ENCODE measurements around the gene FBXW9.

Gene FBXW9

DNA sequence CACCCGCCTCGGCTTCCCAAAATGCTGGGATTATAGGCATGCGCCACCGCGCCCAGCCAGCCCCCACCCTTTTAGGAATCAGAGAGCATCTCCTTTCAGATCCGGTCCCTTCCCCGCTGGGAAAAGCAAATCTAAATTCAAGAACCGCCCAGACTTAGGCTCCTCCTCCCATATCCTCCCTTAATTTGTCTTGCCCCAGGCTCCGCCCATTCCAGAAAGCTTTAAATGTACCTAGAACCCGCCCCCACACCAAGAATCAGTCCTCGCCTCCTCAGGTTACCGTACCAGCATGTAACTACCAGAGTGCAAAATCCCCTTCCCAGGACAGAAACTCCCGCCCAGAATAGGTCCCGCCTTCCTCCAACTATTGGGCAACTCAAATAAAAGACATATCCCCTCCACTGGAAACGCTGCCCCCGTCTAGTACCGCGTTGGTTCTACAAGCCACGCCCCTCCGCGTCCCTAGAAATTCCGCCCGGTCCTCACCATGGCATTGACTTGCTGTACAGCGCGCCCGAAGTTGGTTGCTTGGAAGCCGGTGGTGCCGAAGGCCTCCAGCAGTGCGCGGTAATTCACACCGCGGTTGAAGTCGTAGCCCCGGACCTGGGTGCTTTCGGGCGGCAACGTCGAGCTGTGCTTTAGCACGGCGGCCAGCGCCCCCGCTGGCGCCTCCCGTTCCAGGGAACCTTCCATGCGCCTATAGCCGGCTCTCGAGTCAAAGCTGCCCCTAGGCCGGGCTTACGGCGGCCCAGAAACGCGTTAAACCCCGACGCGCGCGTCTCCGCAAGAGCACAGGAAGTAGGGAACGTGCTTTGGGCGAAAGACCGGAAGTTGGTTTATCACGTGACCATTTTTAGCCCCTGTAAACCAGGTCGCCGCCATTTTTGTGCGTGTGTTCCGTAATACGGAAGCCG is 15.1 kb downstream of the FBXW9 start, which contains the start of gene DHPS (continued):
- TF ChIP-seq, protein P1, sequence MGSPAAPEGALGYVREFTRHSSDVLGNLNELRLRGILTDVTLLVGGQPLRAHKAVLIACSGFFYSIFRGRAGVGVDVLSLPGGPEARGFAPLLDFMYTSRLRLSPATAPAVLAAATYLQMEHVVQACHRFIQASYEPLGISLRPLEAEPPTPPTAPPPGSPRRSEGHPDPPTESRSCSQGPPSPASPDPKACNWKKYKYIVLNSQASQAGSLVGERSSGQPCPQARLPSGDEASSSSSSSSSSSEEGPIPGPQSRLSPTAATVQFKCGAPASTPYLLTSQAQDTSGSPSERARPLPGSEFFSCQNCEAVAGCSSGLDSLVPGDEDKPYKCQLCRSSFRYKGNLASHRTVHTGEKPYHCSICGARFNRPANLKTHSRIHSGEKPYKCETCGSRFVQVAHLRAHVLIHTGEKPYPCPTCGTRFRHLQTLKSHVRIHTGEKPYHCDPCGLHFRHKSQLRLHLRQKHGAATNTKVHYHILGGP (tag by site-specific recombination; IDR thresholded peaks at IDR 0.05): peak; percentile 39; the same call in 1 of the 2 replicates
- TF ChIP-seq ZNF248 (tag by site-specific recombination; IDR thresholded peaks at IDR 0.05): no peak
- TF ChIP-seq GLI2 (tag by site-specific recombination; IDR thresholded peaks at IDR 0.05; ENCODE audit: borderline replicate concordance, low read depth): no peak
- TF ChIP-seq ZNF324 (tag by site-specific recombination; IDR thresholded peaks at IDR 0.05): peak; percentile 45; the same call in 1 of the 2 replicates
- TF ChIP-seq ZNF19 (tag by site-specific recombination; IDR thresholded peaks at IDR 0.05; ENCODE audit: low read depth): no peak
- TF ChIP-seq, protein P2, sequence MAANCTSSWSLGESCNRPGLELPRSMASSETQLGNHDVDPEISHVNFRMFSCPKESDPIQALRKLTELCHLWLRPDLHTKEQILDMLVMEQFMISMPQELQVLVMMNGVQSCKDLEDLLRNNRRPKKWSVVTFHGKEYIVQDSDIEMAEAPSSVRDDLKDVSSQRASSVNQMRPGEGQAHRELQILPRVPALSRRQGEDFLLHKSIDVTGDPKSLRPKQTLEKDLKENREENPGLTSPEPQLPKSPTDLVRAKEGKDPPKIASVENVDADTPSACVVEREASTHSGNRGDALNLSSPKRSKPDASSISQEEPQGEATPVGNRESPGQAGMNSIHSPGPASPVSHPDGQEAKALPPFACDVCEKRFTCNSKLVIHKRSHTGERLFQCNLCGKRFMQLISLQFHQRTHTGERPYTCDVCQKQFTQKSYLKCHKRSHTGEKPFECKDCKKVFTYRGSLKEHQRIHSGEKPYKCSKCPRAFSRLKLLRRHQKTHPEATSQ (tag by site-specific recombination; IDR thresholded peaks at IDR 0.05): peak; percentile 48; the same call in 1 of the 2 replicates
- peak; percentile 77 for TF ChIP-seq ZNF76 (tag by site-specific recombination; IDR thresholded peaks at IDR 0.05; ENCODE audit: borderline replicate concordance, low read depth)
- no peak for TF ChIP-seq ZNF473 (tag by site-specific recombination; IDR thresholded peaks at IDR 0.05)
- no peak for TF ChIP-seq GFI1B (tag by site-specific recombination; IDR thresholded peaks at IDR 0.05)
- TF ChIP-seq ZNF501 (tag by site-specific recombination; IDR thresholded peaks at IDR 0.05): peak; percentile 63; the same call in 1 of the 2 replicates
- peak; percentile 91 for TF ChIP-seq ZBTB20 (tag by site-specific recombination; IDR thresholded peaks at IDR 0.05)
- TF ChIP-seq, protein P3, sequence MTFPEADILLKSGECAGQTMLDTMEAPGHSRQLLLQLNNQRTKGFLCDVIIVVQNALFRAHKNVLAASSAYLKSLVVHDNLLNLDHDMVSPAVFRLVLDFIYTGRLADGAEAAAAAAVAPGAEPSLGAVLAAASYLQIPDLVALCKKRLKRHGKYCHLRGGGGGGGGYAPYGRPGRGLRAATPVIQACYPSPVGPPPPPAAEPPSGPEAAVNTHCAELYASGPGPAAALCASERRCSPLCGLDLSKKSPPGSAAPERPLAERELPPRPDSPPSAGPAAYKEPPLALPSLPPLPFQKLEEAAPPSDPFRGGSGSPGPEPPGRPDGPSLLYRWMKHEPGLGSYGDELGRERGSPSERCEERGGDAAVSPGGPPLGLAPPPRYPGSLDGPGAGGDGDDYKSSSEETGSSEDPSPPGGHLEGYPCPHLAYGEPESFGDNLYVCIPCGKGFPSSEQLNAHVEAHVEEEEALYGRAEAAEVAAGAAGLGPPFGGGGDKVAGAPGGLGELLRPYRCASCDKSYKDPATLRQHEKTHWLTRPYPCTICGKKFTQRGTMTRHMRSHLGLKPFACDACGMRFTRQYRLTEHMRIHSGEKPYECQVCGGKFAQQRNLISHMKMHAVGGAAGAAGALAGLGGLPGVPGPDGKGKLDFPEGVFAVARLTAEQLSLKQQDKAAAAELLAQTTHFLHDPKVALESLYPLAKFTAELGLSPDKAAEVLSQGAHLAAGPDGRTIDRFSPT (tag by site-specific recombination; IDR thresholded peaks at IDR 0.05): peak; percentile 89
- TF ChIP-seq GLIS2 (tag by site-specific recombination; IDR thresholded peaks at IDR 0.05): no peak
- peak; percentile 66 for TF ChIP-seq ZBTB48 (tag by site-specific recombination; IDR thresholded peaks at IDR 0.05)
- no peak for TF ChIP-seq ZNF140 (tag by site-specific recombination; IDR thresholded peaks at IDR 0.05)
- no peak for TF ChIP-seq ZNF707 (tag by site-specific recombination; IDR thresholded peaks at IDR 0.05)
- no peak for TF ChIP-seq ZNF155 (tag by site-specific recombination; IDR thresholded peaks at IDR 0.05)
- TF ChIP-seq, protein P4, sequence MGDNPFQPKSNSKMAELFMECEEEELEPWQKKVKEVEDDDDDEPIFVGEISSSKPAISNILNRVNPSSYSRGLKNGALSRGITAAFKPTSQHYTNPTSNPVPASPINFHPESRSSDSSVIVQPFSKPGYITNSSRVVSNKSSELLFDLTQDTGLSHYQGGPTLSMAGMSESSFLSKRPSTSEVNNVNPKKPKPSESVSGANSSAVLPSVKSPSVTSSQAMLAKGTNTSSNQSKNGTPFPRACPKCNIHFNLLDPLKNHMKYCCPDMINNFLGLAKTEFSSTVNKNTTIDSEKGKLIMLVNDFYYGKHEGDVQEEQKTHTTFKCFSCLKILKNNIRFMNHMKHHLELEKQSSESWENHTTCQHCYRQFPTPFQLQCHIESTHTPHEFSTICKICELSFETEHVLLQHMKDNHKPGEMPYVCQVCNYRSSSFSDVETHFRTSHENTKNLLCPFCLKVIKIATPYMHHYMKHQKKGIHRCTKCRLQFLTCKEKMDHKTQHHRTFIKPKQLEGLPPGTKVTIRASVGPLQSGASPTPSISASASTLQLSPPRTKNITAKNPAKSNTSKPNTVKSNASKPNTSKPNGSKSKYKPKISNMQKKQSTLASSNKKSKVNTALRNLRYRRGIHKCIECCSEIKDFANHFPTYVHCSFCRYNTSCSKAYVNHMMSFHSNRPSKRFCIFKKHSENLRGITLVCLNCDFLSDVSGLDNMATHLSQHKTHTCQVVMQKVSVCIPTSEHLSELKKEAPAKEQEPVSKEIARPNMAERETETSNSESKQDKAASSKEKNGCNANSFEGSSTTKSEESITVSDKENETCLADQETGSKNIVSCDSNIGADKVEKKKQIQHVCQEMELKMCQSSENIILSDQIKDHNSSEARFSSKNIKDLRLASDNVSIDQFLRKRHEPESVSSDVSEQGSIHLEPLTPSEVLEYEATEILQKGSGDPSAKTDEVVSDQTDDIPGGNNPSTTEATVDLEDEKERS (tag by site-specific recombination; IDR thresholded peaks at IDR 0.05): no peak
- no peak for TF ChIP-seq ZNF433 (tag by site-specific recombination; IDR thresholded peaks at IDR 0.05; ENCODE audit: low read depth)
- TF ChIP-seq ZNF561 (tag by site-specific recombination; IDR thresholded peaks at IDR 0.05; ENCODE audit: borderline replicate concordance): 0 out of 2 replicates have a peak, but pooled peaks have one; percentile 67
- TF ChIP-seq ZNF311 (tag by site-specific recombination; IDR thresholded peaks at IDR 0.05; ENCODE audit: borderline replicate concordance): no peak
- TF ChIP-seq BCL11A (tag by site-specific recombination; IDR thresholded peaks at IDR 0.05; ENCODE audit: low read depth): no peak
- peak; percentile 19; the same call in 1 of the 2 replicates for TF ChIP-seq ZFP69B (tag by site-specific recombination; IDR thresholded peaks at IDR 0.05)
- no peak for TF ChIP-seq ZNF169 (tag by site-specific recombination; IDR thresholded peaks at IDR 0.05)
- TF ChIP-seq FEZF1 (tag by site-specific recombination; IDR thresholded peaks at IDR 0.05): no peak
- TF ChIP-seq, protein P5, sequence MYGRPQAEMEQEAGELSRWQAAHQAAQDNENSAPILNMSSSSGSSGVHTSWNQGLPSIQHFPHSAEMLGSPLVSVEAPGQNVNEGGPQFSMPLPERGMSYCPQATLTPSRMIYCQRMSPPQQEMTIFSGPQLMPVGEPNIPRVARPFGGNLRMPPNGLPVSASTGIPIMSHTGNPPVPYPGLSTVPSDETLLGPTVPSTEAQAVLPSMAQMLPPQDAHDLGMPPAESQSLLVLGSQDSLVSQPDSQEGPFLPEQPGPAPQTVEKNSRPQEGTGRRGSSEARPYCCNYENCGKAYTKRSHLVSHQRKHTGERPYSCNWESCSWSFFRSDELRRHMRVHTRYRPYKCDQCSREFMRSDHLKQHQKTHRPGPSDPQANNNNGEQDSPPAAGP (tag by site-specific recombination; IDR thresholded peaks at IDR 0.05): peak; percentile 57
- TF ChIP-seq ZNF529 (tag by site-specific recombination; IDR thresholded peaks at IDR 0.05; ENCODE audit: insufficient replicate concordance): no peak
- TF ChIP-seq ZNF223 (tag by site-specific recombination; IDR thresholded peaks at IDR 0.05): no peak
- TF ChIP-seq ZNF623 (tag by site-specific recombination; IDR thresholded peaks at IDR 0.05): no peak; the same call in 1 of the 2 replicates
- no peak for TF ChIP-seq ZNF596 (tag by site-specific recombination; IDR thresholded peaks at IDR 0.05)
